H1 (cell line): ENCODE measurements around the gene HMCN2.

Source experiments
- ATF2 ChIP-seq: IDR thresholded peaks from 2 replicates; pipeline ENCODE4 v1.6.1; 2012; ENCODE audit warnings: low read length, inconsistent platforms
- BRCA1 ChIP-seq: IDR thresholded peaks from 2 replicates; pipeline ENCODE4 v1.6.1; 2012; ENCODE audit warnings: low read depth, low read length, improper control_type of control experiment
- CBX8 ChIP-seq: fragments of 300-800, 300-1000 bp; sonication (generic); IDR thresholded peaks from 2 replicates; pipeline ENCODE4 v1.7.1; 2016; ENCODE audit warnings: low read depth, low read length, borderline replicate concordance
- CTCF ChIP-seq, 3 experiments: IDR thresholded peaks; 1 replicate in 2 of 3; 2 replicates in 1 of 3; pipeline versions ENCODE4 v1.5.1 to v1.6.1; 2011; ENCODE audit warnings: low read length in 3 of 3, mild to moderate bottlenecking in 3 of 3, inconsistent platforms in 2 of 3, low read depth in 1 of 3, moderate library complexity in 1 of 3; ENCODE audit not compliant: insufficient read depth in 1 of 3; ENCODE audit errors: control extremely low read depth in 1 of 3
- EGR1 ChIP-seq: IDR thresholded peaks from 2 replicates; pipeline ENCODE4 v1.6.1; 2011; ENCODE audit warnings: low read depth, low read length, borderline replicate concordance
- POLR2A ChIP-seq, 2 experiments: IDR thresholded peaks; 1 replicate in 1 of 2; 2 replicates in 1 of 2; pipeline ENCODE4 v1.6.1; 2011; ENCODE audit warnings: low read depth in 2 of 2, low read length in 2 of 2, mild to moderate bottlenecking in 2 of 2; ENCODE audit errors: control extremely low read depth in 1 of 2
- RBBP5 ChIP-seq: IDR thresholded peaks from 2 replicates; pipeline ENCODE4 v1.7.1; 2012; ENCODE audit warnings: low read depth, mild to moderate bottlenecking, inconsistent platforms, low read length, moderate library complexity, borderline replicate concordance
- SIN3A ChIP-seq, 2 experiments: IDR thresholded peaks in 1 of 2; conservative IDR thresholded peaks in 1 of 2; 2 replicates each; pipeline ENCODE4 v1.6.1; 2011 to 2012; ENCODE audit warnings: low read length in 2 of 2, improper control_type of control experiment in 1 of 2, low read depth in 1 of 2, mild to moderate bottlenecking in 1 of 2
- TAF1 ChIP-seq: IDR thresholded peaks from 2 replicates; pipeline ENCODE4 v1.6.1; 2011; ENCODE audit warnings: mild to moderate bottlenecking, low read depth, low read length

GRCh38 chr9:130447193-130447816 is 181.7 kb downstream of the HMCN2 start:
- TF ChIP-seq CTCF (IDR thresholded peaks at IDR 0.05; ENCODE audit: control extremely low read depth in 1 of 3, insufficient read depth in 1 of 3, low read depth in 1 of 3, low read length in 3 of 3) = no peak
- no peak for TF ChIP-seq RBBP5
- no peak for TF ChIP-seq BRCA1
- no peak for TF ChIP-seq CBX8
- no peak for TF ChIP-seq SIN3A (conservative IDR thresholded peaks at IDR 0.05 in 1 of 2, IDR thresholded peaks at IDR 0.05 in 1 of 2; ENCODE audit: low read depth in 1 of 2, low read length in 2 of 2)
- TF ChIP-seq ATF2 = no peak
- TF ChIP-seq TAF1 = no peak
- TF ChIP-seq EGR1 = no peak
- no peak for TF ChIP-seq POLR2A (IDR thresholded peaks at IDR 0.05; ENCODE audit: control extremely low read depth in 1 of 2, low read depth in 2 of 2, low read length in 2 of 2)
